Measurements from ENCODE around the gene GRIP1.

The GRIP1 gene

GRCh38 chr12:66692986-66693385, 14.1 kb upstream of the GRIP1 start:
- in situ Hi-C loops (cut with MboI; ENCODE audit: low sequenced_read_pairs) = no loop called here

GRCh38 chr12:66692170-66692569, 13.3 kb upstream of the GRIP1 start:
- in situ Hi-C loops (cut with MboI; ENCODE audit: low sequenced_read_pairs) = no loop called here

- in situ Hi-C loops (cut with MboI; ENCODE audit: low sequenced_read_pairs) = no loop called here
These were observed 10.1 kb upstream of the GRIP1 start for GRCh38 chr12:66688846-66689439.

- in situ Hi-C loops (cut with MboI; ENCODE audit: low sequenced_read_pairs) = no loop called here
These were observed 5.3 kb upstream of the GRIP1 start for GRCh38 chr12:66684222-66684621.

DNA sequence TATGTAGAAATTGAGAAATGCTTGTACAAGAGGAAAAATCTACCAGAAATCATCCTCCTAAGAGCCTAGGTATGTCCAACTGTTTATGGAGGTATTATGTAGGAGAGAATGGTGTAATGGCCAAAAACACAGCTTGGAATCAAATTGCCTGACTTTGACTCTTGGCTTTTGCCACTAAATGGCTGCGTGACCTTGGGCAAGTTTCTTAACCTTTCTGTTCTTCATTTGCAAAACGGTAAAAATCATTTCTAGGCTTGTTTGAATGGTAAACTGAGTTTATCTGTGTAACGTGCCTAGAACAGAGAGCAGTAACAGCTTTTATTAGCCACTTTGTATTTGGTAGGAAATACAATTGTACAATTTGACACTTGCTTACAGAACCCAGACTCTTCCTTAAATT, 4.9 kb upstream of the GRIP1 start:
- in situ Hi-C loops (cut with MboI; ENCODE audit: low sequenced_read_pairs) = no loop called here

DNA sequence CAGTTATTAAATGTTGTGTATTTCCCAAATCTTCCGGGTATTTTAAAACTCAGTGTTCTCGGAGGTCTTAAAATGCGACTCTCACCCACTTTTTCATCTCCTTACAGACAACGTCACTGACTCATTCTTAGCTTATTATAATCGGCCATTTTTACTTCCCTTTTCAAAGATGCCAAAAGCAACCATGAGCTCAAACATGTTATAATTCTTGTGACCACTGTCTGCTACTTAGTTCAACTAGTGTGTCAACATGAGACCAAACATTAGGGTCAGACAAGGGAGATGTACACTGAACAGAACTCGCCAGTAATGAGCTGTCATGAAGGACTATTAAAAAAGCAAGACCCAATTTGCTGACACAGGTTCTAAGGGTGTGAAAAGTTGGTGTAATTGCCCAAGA, 4.2 kb upstream of the GRIP1 start:
- in situ Hi-C loops (cut with MboI; ENCODE audit: low sequenced_read_pairs) = no loop called here

- in situ Hi-C loops (cut with MboI; ENCODE audit: low sequenced_read_pairs) = no loop called here
These were observed 697 bp upstream of the GRIP1 start for GRCh38 chr12:66679461-66680084.

- in situ Hi-C loops (cut with MboI; ENCODE audit: low sequenced_read_pairs) = no loop called here
These were observed 2.6 kb downstream of the GRIP1 start for GRCh38 chr12:66676241-66676640.

DNA sequence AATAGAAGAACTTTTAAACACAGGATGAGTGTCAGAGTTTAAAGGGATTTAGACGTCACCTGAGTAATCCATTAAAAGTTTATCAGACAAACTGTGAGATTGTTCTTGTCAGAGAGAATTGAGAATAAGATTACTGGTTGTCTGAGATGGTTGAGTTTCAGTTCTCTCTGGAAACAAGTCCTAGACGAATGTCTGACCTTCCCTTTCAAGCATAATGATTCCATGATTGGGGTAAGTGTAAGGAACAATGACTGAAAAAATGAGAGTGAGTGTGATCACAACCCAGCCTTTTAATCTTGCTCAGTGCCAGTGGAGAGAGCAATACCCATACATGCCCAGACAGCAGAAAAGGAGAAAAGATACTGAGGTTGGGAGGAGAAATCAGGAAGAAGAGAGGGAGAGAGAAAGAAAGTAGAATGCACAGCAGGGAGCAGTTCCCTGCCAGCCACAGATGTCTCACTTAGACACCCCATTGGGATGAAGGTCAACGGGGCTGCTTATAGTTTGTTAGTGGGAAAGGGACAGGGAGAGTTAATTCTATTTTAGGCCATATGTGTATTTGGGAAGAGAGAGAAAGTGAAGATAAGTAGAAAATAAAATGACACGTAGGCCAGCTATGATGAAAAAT, 4.3 kb downstream of the GRIP1 start:
- in situ Hi-C loops (cut with MboI; ENCODE audit: low sequenced_read_pairs) = no loop called here

DNA sequence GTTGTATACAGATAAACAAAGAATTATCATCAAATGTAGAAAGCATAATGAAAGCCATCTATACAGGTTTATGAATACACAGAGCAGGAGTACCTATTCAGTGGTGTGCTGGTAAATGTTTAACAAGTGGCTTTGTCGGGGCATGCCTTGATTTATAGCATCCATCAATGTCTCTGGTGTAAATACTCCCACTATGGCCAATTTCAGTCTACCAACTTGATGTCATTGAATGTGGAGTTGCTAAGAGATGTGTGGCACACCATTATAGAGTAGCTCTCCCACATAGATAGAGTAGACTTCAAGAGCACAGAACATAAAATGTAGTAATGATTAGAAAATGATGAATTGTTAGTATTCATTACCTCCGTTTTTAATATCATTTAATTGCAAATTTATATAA, 9.3 kb downstream of the GRIP1 start:
- in situ Hi-C loops (cut with MboI; ENCODE audit: low sequenced_read_pairs) = no loop called here

- in situ Hi-C loops (cut with MboI; ENCODE audit: low sequenced_read_pairs) = no loop called here
These were observed 10.6 kb downstream of the GRIP1 start for GRCh38 chr12:66668311-66668710.

- in situ Hi-C loops (cut with MboI; ENCODE audit: low sequenced_read_pairs) = no loop called here
These were observed 11.0 kb downstream of the GRIP1 start for GRCh38 chr12:66667906-66668305.

- in situ Hi-C loops (cut with MboI; ENCODE audit: low sequenced_read_pairs) = no loop called here
These were observed 12.4 kb downstream of the GRIP1 start for GRCh38 chr12:66666481-66666880.

DNA sequence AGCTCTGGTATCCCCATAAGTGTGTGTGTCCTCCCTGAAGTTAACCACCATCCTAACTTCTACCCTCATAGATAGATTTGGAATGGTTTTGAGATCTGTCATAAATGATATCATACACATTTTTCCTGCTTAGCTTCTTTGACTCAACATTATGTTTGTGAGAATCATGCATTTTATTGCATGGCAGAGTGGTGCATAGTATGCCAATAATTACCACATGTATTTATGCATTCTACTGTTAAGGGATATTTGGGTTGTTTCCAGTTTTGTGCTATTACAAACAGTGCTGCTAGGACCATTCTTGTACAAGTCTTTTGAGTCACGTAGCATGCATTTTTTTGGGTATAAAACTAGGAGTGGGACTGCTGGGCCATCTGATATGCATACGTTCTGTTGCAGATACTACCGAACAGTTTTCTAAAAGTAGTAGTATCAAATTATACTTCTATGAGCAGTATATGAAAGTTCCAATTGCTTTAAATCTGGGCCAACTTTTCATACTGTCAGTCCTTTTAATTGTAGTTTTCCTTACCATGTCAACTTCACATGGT, 13.4 kb downstream of the GRIP1 start:
- in situ Hi-C loops (cut with MboI; ENCODE audit: low sequenced_read_pairs) = no loop called here

- in situ Hi-C loops (cut with MboI; ENCODE audit: low sequenced_read_pairs) = no loop called here
These were observed 14.8 kb downstream of the GRIP1 start for GRCh38 chr12:66664076-66664475.

- in situ Hi-C loops (cut with MboI; ENCODE audit: low sequenced_read_pairs) = no loop called here
These were observed 15.3 kb downstream of the GRIP1 start for GRCh38 chr12:66663611-66664010.

- in situ Hi-C loops (cut with MboI; ENCODE audit: low sequenced_read_pairs) = no loop called here
These were observed 16.1 kb downstream of the GRIP1 start for GRCh38 chr12:66662729-66663128.

- in situ Hi-C loops (cut with MboI; ENCODE audit: low sequenced_read_pairs) = no loop called here
These were observed 16.7 kb downstream of the GRIP1 start for GRCh38 chr12:66662179-66662578.

- in situ Hi-C loops (cut with MboI; ENCODE audit: low sequenced_read_pairs) = no loop called here
These were observed 17.5 kb downstream of the GRIP1 start for GRCh38 chr12:66661357-66661756.

DNA sequence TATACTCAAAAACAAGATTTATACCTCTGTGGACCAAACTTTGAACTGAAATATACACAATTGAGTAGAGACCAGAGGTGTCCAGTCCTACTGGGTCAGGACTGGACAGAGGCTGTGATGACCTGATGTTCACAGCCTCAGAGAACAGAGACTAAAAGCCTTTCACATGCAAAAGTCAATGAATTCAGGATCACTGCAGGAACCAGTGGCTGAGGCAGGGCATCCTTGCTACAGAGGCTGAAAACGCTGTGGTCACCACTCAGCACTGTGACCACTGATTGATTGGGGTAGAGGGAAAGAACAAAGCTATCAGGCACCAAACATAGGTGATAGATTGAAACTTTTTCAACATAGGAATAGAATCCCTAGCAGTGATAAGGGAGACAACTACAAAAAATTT, 25.1 kb downstream of the GRIP1 start:
- in situ Hi-C loops (cut with MboI; ENCODE audit: low sequenced_read_pairs) = no loop called here

- in situ Hi-C loops (cut with MboI; ENCODE audit: low sequenced_read_pairs) = no loop called here
These were observed 30.7 kb downstream of the GRIP1 start for GRCh38 chr12:66648033-66648735.

All from HL-60/S4 (cell line).